Heart left ventricle (tissue), 16 donors: ENCODE results near the gene WDR36. TPM values are rescaled to one million over a fixed set of nuclear protein-coding genes. Genes with fewer than 3 reads are reported as not detected.
A peak's percentile ranks its signal among the peaks of the same experiment; 100 is the strongest.
"Not testable (repeated sequence)": the region's sequence is repeated elsewhere in the genome, so short reads cannot be mapped to it uniquely, and the experiment has no call there.

Source experiments
- ATAC-seq, 4 donors: fragments of 200-7000 bp; cut with Tn5 transposase; one replicate each; pipeline ENCODE4 v1.9.1; 2020 to 2022; ENCODE audit warnings: moderate library complexity in 4 of 4, mild to moderate bottlenecking in 3 of 4, moderate number of reproducible peaks in 1 of 4
- DNase-seq, 5 donors: peaks; one replicate each; pipeline ENCODE4 v3.0.0-alpha.2; 2020
- H3K27ac ChIP-seq, 12 donors: fragments of 200-600 bp; sonication (generic) in 4 of 12; one replicate each; pipeline versions ENCODE4 v1.5.0 to v1.8.0; 2016 to 2022; ENCODE audit warnings: mild to moderate bottlenecking in 2 of 12
- H3K27me3 ChIP-seq, 9 donors: fragments of 200-600 bp; sonication (generic) in 2 of 9; one replicate each; pipeline versions ENCODE4 v1.5.1 to v1.8.0; 2016 to 2022; ENCODE audit warnings: mild to moderate bottlenecking in 3 of 9
- H3K36me3 ChIP-seq, 9 donors: fragments of 200-600 bp; sonication (generic) in 2 of 9; one replicate each; pipeline versions ENCODE4 v1.5.0 to v1.8.0; 2018 to 2022; ENCODE audit warnings: mild to moderate bottlenecking in 2 of 9
- H3K4me1 ChIP-seq, 12 donors: fragments of 200-600 bp; sonication (generic) in 4 of 12; one replicate each; pipeline versions ENCODE4 v1.5.0 to v1.8.0; 2016 to 2022; ENCODE audit warnings: mild to moderate bottlenecking in 3 of 12
- H3K4me3 ChIP-seq, 12 donors: fragments of 200-600 bp; sonication (generic) in 4 of 12; one replicate each; pipeline versions ENCODE4 v1.5.0 to v1.8.0; 2017 to 2022; ENCODE audit warnings: mild to moderate bottlenecking in 9 of 12, moderate library complexity in 4 of 12
- H3K9me3 ChIP-seq, 12 donors: fragments of 200-600 bp; sonication (generic) in 4 of 12; one replicate each; pipeline versions ENCODE4 v1.5.0 to v1.8.0; 2016 to 2022; ENCODE audit warnings: mild to moderate bottlenecking in 1 of 12
- POLR2A ChIP-seq, 2 donors: fragments of 450-650 bp; IDR thresholded peaks; one replicate each; pipeline ENCODE4 v1.6.1; 2017; ENCODE audit warnings: antibody characterized with exemption in 2 of 2, mild to moderate bottlenecking in 2 of 2, moderate library complexity in 2 of 2
- WGBS, 4 donors: extraction: QIAGEN DNeasy Blood & Tissue Kit in 2 of 4; methylation state at CpG; one replicate each; pipeline versions ENCODE4 v1.1.5 to v1.1.7; 2013 to 2018; 5-methylcytosine and 5-hydroxymethylcytosine counted together
- intact Hi-C, 10 donors: fragments of 100-400 bp; cut with DNase I; formaldehyde crosslinking; loops; one replicate each; pipeline versions ENCODE4 v1.11.1 to v1.14.2; 2022
- polyA plus RNA-seq, 2 donors: library from polyadenylated mRNA; stranded (reverse); fragments of 200-250 nt; gene quantifications; one replicate each; pipeline ENCODE4 v1.2.3, GENCODE V29; 2013
- total RNA-seq, 9 donors: library from RNA; depleted of rRNA in 2 of 9; stranded (reverse); fragments of >200 nt in 2 of 9; fragmentation: NEBNext Ultra II Directional in 3 of 9; extraction: Animal tissue kit (Norgen Biotek cat#: 25700) in 3 of 9; gene quantifications; one replicate each; pipeline versions ENCODE4 v1.1.0 to v1.2.4, GENCODE V29; 2016 to 2023
- TF ChIP-seq, protein P1 (sequence below), 12 donors: fragments of 200-600 bp; sonication (generic) in 4 of 12; IDR thresholded peaks; one replicate each; pipeline versions ENCODE4 v1.5.0 to v1.8.0; 2018 to 2022; ENCODE audit warnings: antibody characterized with exemption in 12 of 12, mild to moderate bottlenecking in 5 of 12
- donor health status: ischemic (EF 13 %, LVEDD 7.1; RV severe dilation, severe dysfunction).
- donor health status: healthy with polysubstance abuse.
- donor health status: DM: no; HTN: yes; CAD: no.
- donor health status: DM: no; HTN: no; CAD: no.
- donor health status: ischemic (EF 25% LVEDD 6.9; RV normal size, moderate dysfunction).
- donor health status: ischemic (EF 25% LVEDD 5.7; RV mildly dilated, moderate dysfunction).
- donor health status: healthy.
- donor health status: DM: yes; HTN: yes; CAD: no.
- donor health status: ischemic (EF 35%, LVEDD 5.7; RV mildly dilated, moderate dysfunction).
- donor health status: nonischemic (EF 11% LVEDD 7.7; RV severe dilation, severe dysfunction).
- donor health status: DM: yes; HTN: yes; CAD: no.
- donor health status: PGD.
- donor health status: ischemic (EF 29% LVEDD 5.4; RV normal size, mild dysfunction).
- donor health status: nonischemic (EF 23%, LVEDD 6.1; RV moderate dilation, normal function).

Gene WDR36
- total and polyA plus RNA-seq, 11 donors = 4.3 to 18.0 (median 11.7) TPM

DNA sequence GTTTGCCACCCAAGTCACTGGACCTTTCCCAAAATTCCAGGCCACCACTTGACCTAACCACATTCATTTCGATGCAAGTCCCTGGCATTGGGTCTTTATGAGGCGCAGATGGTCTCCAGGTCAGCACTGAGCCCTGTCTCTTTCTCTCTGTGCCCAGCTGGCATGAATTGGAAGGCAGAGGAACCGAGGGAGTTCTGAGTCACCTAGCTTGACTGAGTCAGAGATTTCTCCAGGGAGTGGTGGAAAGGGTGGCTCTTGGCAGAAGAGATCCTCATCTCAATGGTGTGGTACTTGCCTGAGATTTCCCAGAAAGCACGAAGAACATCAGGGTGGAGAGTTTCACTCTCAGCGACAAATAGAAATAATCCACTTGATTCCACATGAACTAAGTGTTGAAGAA is 43.8 kb downstream of the WDR36 start:
- TF ChIP-seq, protein P1, sequence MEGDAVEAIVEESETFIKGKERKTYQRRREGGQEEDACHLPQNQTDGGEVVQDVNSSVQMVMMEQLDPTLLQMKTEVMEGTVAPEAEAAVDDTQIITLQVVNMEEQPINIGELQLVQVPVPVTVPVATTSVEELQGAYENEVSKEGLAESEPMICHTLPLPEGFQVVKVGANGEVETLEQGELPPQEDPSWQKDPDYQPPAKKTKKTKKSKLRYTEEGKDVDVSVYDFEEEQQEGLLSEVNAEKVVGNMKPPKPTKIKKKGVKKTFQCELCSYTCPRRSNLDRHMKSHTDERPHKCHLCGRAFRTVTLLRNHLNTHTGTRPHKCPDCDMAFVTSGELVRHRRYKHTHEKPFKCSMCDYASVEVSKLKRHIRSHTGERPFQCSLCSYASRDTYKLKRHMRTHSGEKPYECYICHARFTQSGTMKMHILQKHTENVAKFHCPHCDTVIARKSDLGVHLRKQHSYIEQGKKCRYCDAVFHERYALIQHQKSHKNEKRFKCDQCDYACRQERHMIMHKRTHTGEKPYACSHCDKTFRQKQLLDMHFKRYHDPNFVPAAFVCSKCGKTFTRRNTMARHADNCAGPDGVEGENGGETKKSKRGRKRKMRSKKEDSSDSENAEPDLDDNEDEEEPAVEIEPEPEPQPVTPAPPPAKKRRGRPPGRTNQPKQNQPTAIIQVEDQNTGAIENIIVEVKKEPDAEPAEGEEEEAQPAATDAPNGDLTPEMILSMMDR (IDR thresholded peaks at IDR 0.05) = no peak
- TF ChIP-seq POLR2A (IDR thresholded peaks at IDR 0.05) = no peak
- no peak for ATAC-seq

DNA sequence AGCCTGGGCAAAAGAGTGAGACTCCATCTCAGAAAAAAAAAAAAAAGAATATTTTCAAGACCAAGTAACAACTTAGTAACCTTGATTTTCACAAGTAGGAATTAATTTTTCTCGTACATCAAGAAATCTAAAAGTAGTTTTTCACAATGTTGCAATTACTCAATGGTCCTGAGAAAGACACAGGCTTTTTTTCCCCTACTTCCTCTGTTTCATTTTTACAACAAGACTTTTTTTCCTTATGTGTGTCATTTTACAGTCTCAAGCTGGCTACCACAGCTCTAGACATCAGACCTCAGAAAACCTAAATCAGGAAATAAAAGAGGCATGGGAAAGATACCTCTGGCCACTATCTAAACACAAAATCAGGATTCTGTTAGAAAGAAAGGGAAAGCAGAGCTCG is 45.9 kb downstream of the WDR36 start:
- no peaks in the 10 kb centered on the region for H3K27me3 ChIP-seq
- H3K27ac ChIP-seq = no peak overlapping the region
- no peak overlapping the region for H3K4me3 ChIP-seq
- peaks cover 0 to 2% (median 0%) of the 10 kb centered on the region in 12 donors for H3K9me3 ChIP-seq
- ATAC-seq (no peak), DNase-seq (no peak)
- no peaks in the 10 kb centered on the region for H3K36me3 ChIP-seq
- 39 to 94% (median 75%) methylated on average over 2 of the region's 2 CpGs for WGBS, 4 donors
- no peak for TF ChIP-seq POLR2A (IDR thresholded peaks at IDR 0.05)
- TF ChIP-seq, protein P1 (IDR thresholded peaks at IDR 0.05) = no peak
- intact Hi-C loops = no loop called here
- H3K4me1 ChIP-seq = peaks cover 0 to 8% (median 0%) of the 10 kb centered on the region in 12 donors

More for the DNA sequence above, 43.8 kb downstream of the WDR36 start:
- H3K27ac ChIP-seq = no peak overlapping the region
- WGBS, 4 donors = 73 to 90% (median 86%) methylated on average over 5 of the region's 5 CpGs
- H3K9me3 ChIP-seq = no peaks in the 10 kb centered on the region
- no peak overlapping the region for H3K4me3 ChIP-seq
- H3K27me3 ChIP-seq = no peaks in the 10 kb centered on the region
- H3K4me1 ChIP-seq = peaks cover 0 to 23% (median 0%) of the 10 kb centered on the region in 12 donors
- no peaks in the 10 kb centered on the region for H3K36me3 ChIP-seq
- DNase-seq = no peak
- intact Hi-C loops = no loop called here

DNA sequence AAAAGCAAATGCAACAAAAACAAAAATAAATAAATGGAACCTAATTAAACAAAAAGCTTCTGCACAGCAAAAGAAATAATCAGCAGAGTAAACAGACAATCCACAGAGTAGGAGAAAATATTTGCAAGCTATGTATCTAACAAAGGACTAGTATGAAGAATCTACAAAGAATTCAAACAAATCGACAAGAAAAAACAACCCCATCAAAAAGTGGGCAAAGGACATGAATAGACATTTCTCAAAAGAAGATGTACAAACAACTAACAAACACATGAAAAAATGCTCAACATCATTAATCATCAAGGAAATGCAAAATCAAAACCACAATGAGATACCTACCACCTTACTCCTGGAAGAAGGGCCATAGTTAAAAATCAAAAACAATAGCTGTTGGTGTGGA is 49.3 kb downstream of the WDR36 start:
- H3K9me3 ChIP-seq, H3K4me3 ChIP-seq, H3K27ac ChIP-seq, intact Hi-C loops, DNase-seq, H3K27me3 ChIP-seq, ATAC-seq, H3K36me3 ChIP-seq: not testable (repeated sequence)
- WGBS, 4 donors = 93 to 100% (median 96%) methylated on average over 1 of the region's 1 CpG
- H3K4me1 ChIP-seq = peaks cover 0 to 13% (median 0%) of the 10 kb centered on the region in 12 donors

DNA sequence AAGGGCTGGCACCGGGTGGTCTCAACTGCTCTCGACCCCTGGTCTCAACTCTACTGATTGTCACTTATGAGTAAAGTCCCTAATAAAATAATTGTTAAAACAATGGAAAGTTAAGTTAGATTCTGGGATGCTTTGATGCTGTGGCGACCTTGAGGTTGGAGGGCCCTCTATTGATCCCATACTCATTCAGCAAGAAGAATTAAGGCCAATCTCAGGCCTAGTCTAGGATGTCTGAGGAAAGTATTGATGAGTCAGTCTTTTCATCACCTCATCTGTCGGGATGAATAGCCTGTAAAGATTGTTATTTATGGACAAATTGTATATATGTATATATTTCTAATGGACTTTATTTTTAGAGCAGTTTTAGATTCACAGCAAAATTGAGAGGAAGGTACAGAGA is 50.8 kb downstream of the WDR36 start:
- ATAC-seq (no peak), DNase-seq (no peak)
- no peak overlapping the region for H3K27ac ChIP-seq
- intact Hi-C loops = no loop called here
- H3K36me3 ChIP-seq = no peaks in the 10 kb centered on the region
- no peak for TF ChIP-seq POLR2A (IDR thresholded peaks at IDR 0.05)
- TF ChIP-seq, protein P1 (IDR thresholded peaks at IDR 0.05) = no peak
- no peak overlapping the region for H3K4me3 ChIP-seq
- H3K9me3 ChIP-seq = peaks cover 0 to 2% (median 0%) of the 10 kb centered on the region in 12 donors
- no peaks in the 10 kb centered on the region for H3K27me3 ChIP-seq
- H3K4me1 ChIP-seq = peaks cover 0 to 13% (median 0%) of the 10 kb centered on the region in 12 donors
- WGBS, 4 donors = 92 to 94% (median 93%) methylated on average over 4 of the region's 4 CpGs

DNA sequence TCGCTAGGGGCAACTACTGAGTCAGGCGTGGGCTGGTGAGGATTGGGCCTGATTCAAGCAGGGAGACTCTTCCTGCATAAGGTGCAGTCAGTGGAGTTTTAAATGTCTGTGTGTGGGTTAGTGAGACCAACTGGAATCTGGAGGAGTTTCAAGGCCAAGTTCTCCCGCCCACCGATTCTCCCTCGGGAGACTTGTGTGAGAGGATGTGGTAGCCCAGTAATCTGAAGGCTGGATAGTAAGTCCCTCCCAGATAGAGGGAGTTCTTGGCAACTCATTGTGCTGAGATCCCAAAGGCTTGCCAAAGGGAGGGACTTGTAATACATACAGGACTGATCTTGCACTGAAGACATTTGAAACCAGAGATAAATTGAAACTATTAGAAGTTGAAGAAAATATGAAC is 51.8 kb downstream of the WDR36 start:
- Histone ChIP-seq H3K27ac (no peak overlapping the region), H3K27me3 (no peaks in the 10 kb centered on the region), H3K36me3 (no peaks in the 10 kb centered on the region), H3K4me1 (peaks cover 0 to 13% (median 0%) of the 10 kb centered on the region in 12 donors), H3K4me3 (no peak overlapping the region), H3K9me3 (peaks cover 0 to 2% (median 0%) of the 10 kb centered on the region in 12 donors)
- DNase-seq = peak; percentile 66 to 71 (median 66)
- WGBS, 4 donors = 35 to 51% (median 42%) methylated on average over 5 of the region's 5 CpGs
- intact Hi-C loops = no loop called here
- no peak for TF ChIP-seq POLR2A (IDR thresholded peaks at IDR 0.05)
- TF ChIP-seq, protein P1 (IDR thresholded peaks at IDR 0.05) = no peak
- ATAC-seq = peak in 3 of 4 donors; percentile 86 to 96 (median 91)
